ENCODE data around the gene MARK3. TPM values are rescaled to one million over a fixed set of nuclear protein-coding genes. Genes with fewer than 3 reads are reported as not detected.

Gene MARK3
- total RNA-seq, 1 experiment from 2014 or later: 72.5 TPM

- TF ChIP-seq SIN3A (IDR thresholded peaks at IDR 0.05; ENCODE audit: low read depth): no peak
- TF ChIP-seq ZNF274 (IDR thresholded peaks at IDR 0.05; ENCODE audit: low read depth, low read length): no peak
- no peak for TF ChIP-seq EZH2 (IDR thresholded peaks at IDR 0.05)
- no peak for TF ChIP-seq YY1 (IDR thresholded peaks at IDR 0.05; ENCODE audit: extremely low read depth, insufficient replicate concordance, low read depth, low read length)
- no peak for TF ChIP-seq TCF7L2 (IDR thresholded peaks at IDR 0.05; ENCODE audit: borderline replicate concordance, extremely low read depth, insufficient read depth, insufficient read length)
- TF ChIP-seq, protein P1, sequence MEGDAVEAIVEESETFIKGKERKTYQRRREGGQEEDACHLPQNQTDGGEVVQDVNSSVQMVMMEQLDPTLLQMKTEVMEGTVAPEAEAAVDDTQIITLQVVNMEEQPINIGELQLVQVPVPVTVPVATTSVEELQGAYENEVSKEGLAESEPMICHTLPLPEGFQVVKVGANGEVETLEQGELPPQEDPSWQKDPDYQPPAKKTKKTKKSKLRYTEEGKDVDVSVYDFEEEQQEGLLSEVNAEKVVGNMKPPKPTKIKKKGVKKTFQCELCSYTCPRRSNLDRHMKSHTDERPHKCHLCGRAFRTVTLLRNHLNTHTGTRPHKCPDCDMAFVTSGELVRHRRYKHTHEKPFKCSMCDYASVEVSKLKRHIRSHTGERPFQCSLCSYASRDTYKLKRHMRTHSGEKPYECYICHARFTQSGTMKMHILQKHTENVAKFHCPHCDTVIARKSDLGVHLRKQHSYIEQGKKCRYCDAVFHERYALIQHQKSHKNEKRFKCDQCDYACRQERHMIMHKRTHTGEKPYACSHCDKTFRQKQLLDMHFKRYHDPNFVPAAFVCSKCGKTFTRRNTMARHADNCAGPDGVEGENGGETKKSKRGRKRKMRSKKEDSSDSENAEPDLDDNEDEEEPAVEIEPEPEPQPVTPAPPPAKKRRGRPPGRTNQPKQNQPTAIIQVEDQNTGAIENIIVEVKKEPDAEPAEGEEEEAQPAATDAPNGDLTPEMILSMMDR (IDR thresholded peaks at IDR 0.05 in 2 of 3, conservative IDR thresholded peaks at IDR 0.05 in 1 of 3; ENCODE audit: borderline replicate concordance in 1 of 3, insufficient read depth in 1 of 3, low read depth in 2 of 3, low read length in 2 of 3): no peak
Observed at GRCh38 chr14:103483600-103483999, 98.4 kb downstream of the MARK3 start (continued).

GRCh38 chr14:103485504-103485903 lies 100.3 kb downstream of the MARK3 start:
- no peaks in the 10 kb centered on the region for H3K9me3 ChIP-seq (ENCODE audit: control insufficient read depth in 1 of 2, insufficient read depth in 1 of 2, low read depth in 1 of 2, low read length in 2 of 2)
- no peak overlapping the region for H2AFZ ChIP-seq (ENCODE audit: low read depth, low read length, poor library complexity, severe bottlenecking)
- no peak overlapping the region for H3K27ac ChIP-seq (ENCODE audit: low read depth, low read length)
- H3K9ac ChIP-seq (ENCODE audit: low read length): no peak overlapping the region
- TF ChIP-seq, protein P1 (IDR thresholded peaks at IDR 0.05 in 2 of 3, conservative IDR thresholded peaks at IDR 0.05 in 1 of 3; ENCODE audit: borderline replicate concordance in 1 of 3, insufficient read depth in 1 of 3, low read depth in 2 of 3, low read length in 2 of 3): no peak
- TF ChIP-seq EZH2phosphoT487 (IDR thresholded peaks at IDR 0.05; ENCODE audit: borderline replicate concordance) (no peak), ATF3 (IDR thresholded peaks at IDR 0.05) (no peak), POLR2AphosphoS5 (IDR thresholded peaks at IDR 0.05; ENCODE audit: low read depth, low read length) (no peak), CEBPB (IDR thresholded peaks at IDR 0.05; ENCODE audit: low read depth) (no peak), FOSL1 (IDR thresholded peaks at IDR 0.05; ENCODE audit: low read depth) (no peak), YY1 (IDR thresholded peaks at IDR 0.05; ENCODE audit: extremely low read depth, insufficient replicate concordance, low read depth, low read length) (no peak), SRF (IDR thresholded peaks at IDR 0.05; ENCODE audit: low read depth) (no peak), RAD21 (IDR thresholded peaks at IDR 0.05; ENCODE audit: low read depth) (no peak), ZNF274 (IDR thresholded peaks at IDR 0.05; ENCODE audit: low read depth, low read length) (no peak), ZFX (IDR thresholded peaks at IDR 0.05) (no peak), JUND (IDR thresholded peaks at IDR 0.05) (no peak), CBX3 (IDR thresholded peaks at IDR 0.05; ENCODE audit: low read depth) (no peak), SIN3A (IDR thresholded peaks at IDR 0.05; ENCODE audit: low read depth) (no peak)
- TF ChIP-seq, protein P2, sequence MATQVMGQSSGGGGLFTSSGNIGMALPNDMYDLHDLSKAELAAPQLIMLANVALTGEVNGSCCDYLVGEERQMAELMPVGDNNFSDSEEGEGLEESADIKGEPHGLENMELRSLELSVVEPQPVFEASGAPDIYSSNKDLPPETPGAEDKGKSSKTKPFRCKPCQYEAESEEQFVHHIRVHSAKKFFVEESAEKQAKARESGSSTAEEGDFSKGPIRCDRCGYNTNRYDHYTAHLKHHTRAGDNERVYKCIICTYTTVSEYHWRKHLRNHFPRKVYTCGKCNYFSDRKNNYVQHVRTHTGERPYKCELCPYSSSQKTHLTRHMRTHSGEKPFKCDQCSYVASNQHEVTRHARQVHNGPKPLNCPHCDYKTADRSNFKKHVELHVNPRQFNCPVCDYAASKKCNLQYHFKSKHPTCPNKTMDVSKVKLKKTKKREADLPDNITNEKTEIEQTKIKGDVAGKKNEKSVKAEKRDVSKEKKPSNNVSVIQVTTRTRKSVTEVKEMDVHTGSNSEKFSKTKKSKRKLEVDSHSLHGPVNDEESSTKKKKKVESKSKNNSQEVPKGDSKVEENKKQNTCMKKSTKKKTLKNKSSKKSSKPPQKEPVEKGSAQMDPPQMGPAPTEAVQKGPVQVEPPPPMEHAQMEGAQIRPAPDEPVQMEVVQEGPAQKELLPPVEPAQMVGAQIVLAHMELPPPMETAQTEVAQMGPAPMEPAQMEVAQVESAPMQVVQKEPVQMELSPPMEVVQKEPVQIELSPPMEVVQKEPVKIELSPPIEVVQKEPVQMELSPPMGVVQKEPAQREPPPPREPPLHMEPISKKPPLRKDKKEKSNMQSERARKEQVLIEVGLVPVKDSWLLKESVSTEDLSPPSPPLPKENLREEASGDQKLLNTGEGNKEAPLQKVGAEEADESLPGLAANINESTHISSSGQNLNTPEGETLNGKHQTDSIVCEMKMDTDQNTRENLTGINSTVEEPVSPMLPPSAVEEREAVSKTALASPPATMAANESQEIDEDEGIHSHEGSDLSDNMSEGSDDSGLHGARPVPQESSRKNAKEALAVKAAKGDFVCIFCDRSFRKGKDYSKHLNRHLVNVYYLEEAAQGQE (IDR thresholded peaks at IDR 0.05; ENCODE audit: low read depth): no peak
- intact Hi-C loops (cut with micrococcal nuclease): no loop called here
- POLR2A ChIA-PET: no interaction called here
- no peaks in the 10 kb centered on the region for H3K27me3 ChIP-seq (ENCODE audit: insufficient read depth, low read length)
- H3K4me2 ChIP-seq (ENCODE audit: low read length): no peak overlapping the region
- H3K79me2 ChIP-seq (ENCODE audit: insufficient read depth, low read length): no peaks in the 10 kb centered on the region
- peaks cover 22 to 25% of the 10 kb centered on the region in 2 experiments; a peak in 3 of 4 replicates for H3K36me3 ChIP-seq (ENCODE audit: control insufficient read depth in 1 of 2, insufficient read depth in 2 of 2, low read length in 2 of 2)
- DNase-seq (ENCODE audit: low read depth, low spot score) (no peak), ATAC-seq (no peak)
- no peak overlapping the region for H3K4me3 ChIP-seq (replicated peaks in 1 of 2; ENCODE audit: low read depth in 1 of 2, low read length in 2 of 2)
- RAD21 ChIA-PET (ENCODE audit: low non-redundant PET in 1 of 2, low total read pairs in 2 of 2, uncharacterized antibody in 2 of 2, unreplicated experiment in 2 of 2): no interaction called here
- CTCF ChIA-PET: no interaction called here
- no peaks in the 10 kb centered on the region for H3K9me2 ChIP-seq (ENCODE audit: insufficient read depth)
- H3K4me1 ChIP-seq (ENCODE audit: control insufficient read depth in 1 of 2, insufficient read depth in 2 of 2, low read length in 2 of 2): no peaks in the 10 kb centered on the region
- BruUV-seq (replicated peaks): no TSS peak
- H4K20me1 ChIP-seq (ENCODE audit: insufficient read depth): no peaks in the 10 kb centered on the region
